Liver (tissue), 9 donors: ENCODE results near the gene PRKCG. TPM values are rescaled to one million over a fixed set of nuclear protein-coding genes. Genes with fewer than 3 reads are reported as not detected.

ENCODE experiments used
- DNase-seq: peaks from one replicate; pipeline ENCODE4 v3.0.0-alpha.2; 2017; ENCODE audit warnings: low spot score
- H3K27ac ChIP-seq, 2 donors: one replicate each; pipeline ENCODE4 v1.7.0; 2013; ENCODE audit warnings: inconsistent platforms in 2 of 2, low read length in 2 of 2, control low read depth in 1 of 2, low read depth in 1 of 2, mild to moderate bottlenecking in 1 of 2
- H3K27me3 ChIP-seq, 4 donors: one replicate each; pipeline versions ENCODE4 v1.6.1 to v1.7.0; 2013; ENCODE audit warnings: low read length in 3 of 4, inconsistent platforms in 1 of 4, mild to moderate bottlenecking in 1 of 4, moderate library complexity in 1 of 4; ENCODE audit not compliant: control insufficient read depth in 4 of 4, insufficient read depth in 4 of 4
- H3K36me3 ChIP-seq, 4 donors: one replicate each; pipeline versions ENCODE4 v1.6.1 to v1.7.0; 2013; ENCODE audit warnings: low read length in 3 of 4, mild to moderate bottlenecking in 3 of 4, low read depth in 1 of 4, moderate library complexity in 1 of 4; ENCODE audit not compliant: control insufficient read depth in 4 of 4, insufficient read depth in 3 of 4
- H3K4me1 ChIP-seq, 4 donors: one replicate each; pipeline versions ENCODE4 v1.6.1 to v1.7.0; 2013; ENCODE audit warnings: low read length in 3 of 4, mild to moderate bottlenecking in 3 of 4, moderate library complexity in 1 of 4; ENCODE audit not compliant: control insufficient read depth in 4 of 4, insufficient read depth in 4 of 4
- H3K4me3 ChIP-seq, 3 donors: one replicate each; pipeline versions ENCODE4 v1.6.1 to v1.7.0; 2013; ENCODE audit warnings: low read length in 3 of 3, control low read depth in 1 of 3, low read depth in 1 of 3, mild to moderate bottlenecking in 1 of 3
- H3K9ac ChIP-seq, 2 donors: one replicate each; pipeline ENCODE4 v1.7.0; 2013; ENCODE audit warnings: low read length in 2 of 2, mild to moderate bottlenecking in 2 of 2, moderate library complexity in 2 of 2, control low read depth in 1 of 2, low read depth in 1 of 2
- H3K9me3 ChIP-seq, 4 donors: one replicate each; pipeline versions ENCODE4 v1.6.1 to v1.7.0; 2013; ENCODE audit warnings: low read length in 3 of 4; ENCODE audit not compliant: control insufficient read depth in 4 of 4
- ATF3 ChIP-seq: IDR thresholded peaks from 2 replicates; pipeline ENCODE4 v1.6.1; 2016; ENCODE audit warnings: antibody characterized with exemption
- CTCF ChIP-seq: fragments of 150-350 bp; IDR thresholded peaks from 2 replicates; pipeline ENCODE4 v1.5.1; 2017; ENCODE audit warnings: improper control_type of control experiment, low read depth, low read length; ENCODE audit not compliant: missing input control
- EGR1 ChIP-seq, 2 donors: IDR thresholded peaks; 2 replicates each; pipeline ENCODE4 v1.6.1; 2016 to 2018; ENCODE audit warnings: antibody characterized with exemption in 2 of 2, low read depth in 2 of 2
- FOXA1 ChIP-seq: IDR thresholded peaks from 2 replicates; pipeline ENCODE4 v1.6.1; 2016; ENCODE audit warnings: antibody characterized with exemption
- FOXA2 ChIP-seq: IDR thresholded peaks from 2 replicates; pipeline ENCODE4 v1.6.1; 2016; ENCODE audit warnings: antibody characterized with exemption
- GABPA ChIP-seq, 2 donors: IDR thresholded peaks in 1 of 2; conservative IDR thresholded peaks in 1 of 2; 2 replicates each; pipeline ENCODE4 v1.6.1; 2016; ENCODE audit warnings: antibody characterized with exemption in 2 of 2, mild to moderate bottlenecking in 1 of 2, moderate library complexity in 1 of 2
- HNF4A ChIP-seq, 2 donors: conservative IDR thresholded peaks; 2 replicates each; pipeline ENCODE4 v1.6.1; 2016; ENCODE audit warnings: antibody characterized with exemption in 2 of 2, mild to moderate bottlenecking in 2 of 2
- HNF4G ChIP-seq: IDR thresholded peaks from 2 replicates; pipeline ENCODE4 v1.6.1; 2016; ENCODE audit warnings: antibody characterized with exemption
- JUND ChIP-seq, 2 donors: IDR thresholded peaks; 2 replicates each; pipeline ENCODE4 v1.6.1; 2016; ENCODE audit warnings: antibody characterized with exemption in 2 of 2
- MAX ChIP-seq: IDR thresholded peaks from 2 replicates; pipeline ENCODE4 v1.6.1; 2016; ENCODE audit warnings: antibody characterized with exemption
- NR2F2 ChIP-seq: IDR thresholded peaks from 2 replicates; pipeline ENCODE4 v1.6.1; 2016; ENCODE audit warnings: antibody characterized with exemption
- RAD21 ChIP-seq, 2 donors: IDR thresholded peaks; 2 replicates each; pipeline ENCODE4 v1.6.1; 2016; ENCODE audit warnings: antibody characterized with exemption in 2 of 2, mild to moderate bottlenecking in 2 of 2
- REST ChIP-seq: IDR thresholded peaks from 2 replicates; pipeline ENCODE4 v1.6.1; 2016; ENCODE audit warnings: antibody characterized with exemption, mild to moderate bottlenecking
- RXRA ChIP-seq, 2 donors: IDR thresholded peaks; 2 replicates each; pipeline ENCODE4 v1.6.1; 2017 to 2018; ENCODE audit warnings: antibody characterized with exemption in 2 of 2, mild to moderate bottlenecking in 1 of 2
- SP1 ChIP-seq: IDR thresholded peaks from 2 replicates; pipeline ENCODE4 v1.6.1; 2018; ENCODE audit warnings: antibody characterized with exemption, mild to moderate bottlenecking
- TAF1 ChIP-seq: conservative IDR thresholded peaks from 2 replicates; pipeline ENCODE4 v1.6.1; 2016; ENCODE audit warnings: antibody characterized with exemption, mild to moderate bottlenecking
- YY1 ChIP-seq: IDR thresholded peaks from 2 replicates; pipeline ENCODE4 v1.6.1; 2016; ENCODE audit warnings: antibody characterized with exemption, mild to moderate bottlenecking
- ZBTB33 ChIP-seq: IDR thresholded peaks from 2 replicates; pipeline ENCODE4 v1.6.1; 2016; ENCODE audit warnings: antibody characterized with exemption
- WGBS: extraction: QIAGEN DNeasy Blood & Tissue Kit; methylation state at CpG from one replicate; pipeline ENCODE4 v1.1.7; 2013; 5-methylcytosine and 5-hydroxymethylcytosine counted together
- polyA plus RNA-seq, 2 donors: library from polyadenylated mRNA; stranded (reverse) in 1 of 2; unstranded in 1 of 2; fragments of 200-250 nt in 1 of 2; fragments of >200 nt in 1 of 2; fragmentation: Nextera tagmentation in 1 of 2; extraction: Ambion mirVana in 1 of 2; gene quantifications; one replicate each; pipeline versions ENCODE4 v1.2.1 to v1.2.3, GENCODE V29; 2013 to 2015
- total RNA-seq, 2 donors: library from RNA; depleted of rRNA; stranded (reverse); fragments of >200 nt; gene quantifications; one replicate each; pipeline ENCODE4 v1.2.3, GENCODE V29; 2014
- donor health status: healthy.
- donor health status: healthy.
- donor health status: healthy.
- donor health status: healthy.
- donor health status: healthy.

The PRKCG gene
- total and polyA plus RNA-seq, 4 donors, result 0.09 TPM; not detected in 3

- Histone ChIP-seq H3K4me3 (peak overlapping the region; percentile 44 to 71 (median 44)), H3K27me3 (no peaks in the 10 kb centered on the region), H3K4me1 (peaks cover 3 to 21% (median 13%) of the 10 kb centered on the region in 4 donors), H3K27ac (peak overlapping the region; percentile 72 to 80), H3K9ac (peak overlapping the region; percentile 47 to 73), H3K36me3 (peaks cover 0 to under 1% (median 0%) of the 10 kb centered on the region in 4 donors), H3K9me3 (no peaks in the 10 kb centered on the region)
- 2% methylated on average over 34 of the region's 37 CpGs for WGBS
- no peak for DNase-seq
- TF ChIP-seq ATF3 (no peak), MAX (no peak)
These were observed 13.7 kb upstream of the PRKCG start for GRCh38 chr19:53868091-53868891.

- peak overlapping the region; percentile 44 to 71 (median 47) for H3K4me3 ChIP-seq
- peak overlapping the region in 1 of 2 donors; percentile 50 for H3K9ac ChIP-seq
- peak overlapping the region; percentile 72 to 80 for H3K27ac ChIP-seq
- no peaks in the 10 kb centered on the region for H3K9me3 ChIP-seq
- peak; percentile 83 for DNase-seq
- TF ChIP-seq HNF4A (conservative IDR thresholded peaks at IDR 0.05), result peak; percentile 14 to 53
- peak; percentile 34 to 64 for TF ChIP-seq GABPA (IDR thresholded peaks at IDR 0.05 in 1 of 2, conservative IDR thresholded peaks at IDR 0.05 in 1 of 2)
- peak; percentile 19 for TF ChIP-seq YY1
- TF ChIP-seq REST, result no peak
- TF ChIP-seq RXRA (IDR thresholded peaks at IDR 0.05), result peak; percentile 78 to 80
- TF ChIP-seq ATF3, result no peak
- no peak for TF ChIP-seq HNF4G
- TF ChIP-seq JUND (IDR thresholded peaks at IDR 0.05), result no peak
- TF ChIP-seq FOXA1, result peak; percentile 24
- TF ChIP-seq MAX, result peak; percentile 48
- TF ChIP-seq FOXA2, result no peak
- TF ChIP-seq EGR1 (IDR thresholded peaks at IDR 0.05; ENCODE audit: low read depth in 2 of 2), result peak; percentile 87 to 96
- TF ChIP-seq RAD21 (IDR thresholded peaks at IDR 0.05), result no peak
- no peak for TF ChIP-seq TAF1
- TF ChIP-seq NR2F2, result peak; percentile 49
- TF ChIP-seq ZBTB33, result no peak
- TF ChIP-seq CTCF, result peak; percentile 46
- peak; percentile 73 for TF ChIP-seq SP1
- peaks cover 2 to 9% (median 4%) of the 10 kb centered on the region in 4 donors for H3K36me3 ChIP-seq
- H3K4me1 ChIP-seq, result peaks cover 3 to 21% (median 12%) of the 10 kb centered on the region in 4 donors
- H3K27me3 ChIP-seq, result no peaks in the 10 kb centered on the region
- under 1% methylated on average over 75 of the region's 75 CpGs for WGBS
These were observed 12.8 kb upstream of the PRKCG start for GRCh38 chr19:53868892-53869804.
